Fibroblast of mammary gland (primary cell): ENCODE data around the gene CD300LD.

Source experiments
- DNase-seq: peaks from one replicate; pipeline ENCODE4 v3.0.0-alpha.2; 2010; ENCODE audit warnings: low read depth
- H3K4me3 ChIP-seq: 2 replicates; pipeline ENCODE4 v1.5.1; 2011; ENCODE audit warnings: low read depth, mild to moderate bottlenecking, low read length, moderate library complexity; ENCODE audit not compliant: control insufficient read depth
- TF ChIP-seq, protein P1 (sequence below): conservative IDR thresholded peaks from 2 replicates; pipeline ENCODE4 v1.5.1; 2011; ENCODE audit warnings: low read depth, low read length, inconsistent platforms; ENCODE audit not compliant: control insufficient read depth, insufficient read depth

Gene CD300LD

DNA sequence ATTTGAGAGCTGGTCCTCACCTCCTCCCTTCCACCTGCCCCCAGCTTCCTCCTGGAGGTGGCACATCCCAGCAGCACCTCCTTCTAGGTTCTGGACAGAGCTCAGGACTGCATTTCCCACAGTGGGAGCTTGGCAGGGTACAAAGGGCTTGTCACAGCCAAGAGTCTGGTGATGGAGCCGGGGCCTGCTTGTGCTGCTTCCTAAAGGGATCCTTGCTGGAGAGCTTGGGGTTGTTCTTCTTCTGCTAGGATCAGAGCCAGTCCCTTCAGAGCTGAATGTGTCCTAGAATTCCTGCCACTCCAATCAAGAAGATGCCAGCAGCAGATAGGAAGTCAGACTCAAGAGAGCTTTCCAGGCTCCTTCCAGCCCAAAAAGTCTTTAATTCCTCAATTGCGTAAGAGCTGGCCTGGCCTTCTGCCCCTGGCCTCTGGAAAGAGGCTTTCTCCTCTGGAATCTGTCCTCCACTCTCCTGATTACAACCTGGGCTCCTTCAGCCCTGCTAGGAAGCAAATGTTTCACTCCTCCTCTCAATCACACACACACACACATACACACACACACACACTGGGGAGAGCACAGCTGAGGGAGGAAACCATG is 27.1 kb upstream of the CD300LD start:
- DNase-seq: no peak
- TF ChIP-seq, protein P1, sequence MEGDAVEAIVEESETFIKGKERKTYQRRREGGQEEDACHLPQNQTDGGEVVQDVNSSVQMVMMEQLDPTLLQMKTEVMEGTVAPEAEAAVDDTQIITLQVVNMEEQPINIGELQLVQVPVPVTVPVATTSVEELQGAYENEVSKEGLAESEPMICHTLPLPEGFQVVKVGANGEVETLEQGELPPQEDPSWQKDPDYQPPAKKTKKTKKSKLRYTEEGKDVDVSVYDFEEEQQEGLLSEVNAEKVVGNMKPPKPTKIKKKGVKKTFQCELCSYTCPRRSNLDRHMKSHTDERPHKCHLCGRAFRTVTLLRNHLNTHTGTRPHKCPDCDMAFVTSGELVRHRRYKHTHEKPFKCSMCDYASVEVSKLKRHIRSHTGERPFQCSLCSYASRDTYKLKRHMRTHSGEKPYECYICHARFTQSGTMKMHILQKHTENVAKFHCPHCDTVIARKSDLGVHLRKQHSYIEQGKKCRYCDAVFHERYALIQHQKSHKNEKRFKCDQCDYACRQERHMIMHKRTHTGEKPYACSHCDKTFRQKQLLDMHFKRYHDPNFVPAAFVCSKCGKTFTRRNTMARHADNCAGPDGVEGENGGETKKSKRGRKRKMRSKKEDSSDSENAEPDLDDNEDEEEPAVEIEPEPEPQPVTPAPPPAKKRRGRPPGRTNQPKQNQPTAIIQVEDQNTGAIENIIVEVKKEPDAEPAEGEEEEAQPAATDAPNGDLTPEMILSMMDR: no peak
- H3K4me3 ChIP-seq: no peak overlapping the region

DNA sequence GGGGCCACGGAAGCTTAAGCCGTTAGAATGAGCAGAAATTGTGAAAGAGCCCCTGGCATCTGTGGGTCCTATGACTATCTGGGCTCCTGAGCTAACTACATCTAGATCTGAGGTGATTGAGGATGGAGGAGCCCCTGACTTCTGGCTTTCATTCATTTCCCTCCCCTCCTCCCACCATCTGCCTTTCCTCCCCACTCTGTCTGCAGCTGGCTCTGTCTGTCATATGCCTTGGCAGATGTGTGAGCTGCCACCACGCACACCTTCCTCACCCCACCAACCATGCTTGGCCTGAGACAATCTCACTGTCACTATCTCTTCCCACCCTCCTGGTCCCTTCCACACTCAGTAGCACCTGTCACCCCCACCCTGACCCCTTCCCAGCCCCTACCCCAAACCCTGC is 26.4 kb upstream of the CD300LD start:
- H3K4me3 ChIP-seq: no peak overlapping the region
- TF ChIP-seq, protein P1: no peak
- DNase-seq: no peak

DNA sequence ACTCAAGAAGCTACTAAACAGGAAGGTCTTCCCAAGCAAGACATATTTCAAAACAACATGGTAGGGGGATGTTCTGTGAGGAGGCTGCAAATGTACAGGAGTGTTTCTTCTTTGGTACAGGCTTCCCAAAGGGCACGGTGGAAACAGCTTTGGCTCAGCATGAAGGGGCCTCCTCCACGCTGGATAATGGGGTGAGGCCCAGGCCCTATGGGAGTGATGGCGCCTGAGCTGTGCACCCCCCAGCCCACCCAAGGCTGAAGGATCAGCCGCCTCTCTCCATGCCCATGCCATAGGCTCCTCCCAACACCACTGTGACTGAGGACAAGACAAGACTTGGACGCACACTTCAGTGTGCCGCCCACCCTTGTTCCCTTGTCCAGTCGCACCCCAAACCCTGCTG is 24.6 kb upstream of the CD300LD start:
- TF ChIP-seq, protein P1: no peak
- no peak overlapping the region for H3K4me3 ChIP-seq
- no peak for DNase-seq

DNA sequence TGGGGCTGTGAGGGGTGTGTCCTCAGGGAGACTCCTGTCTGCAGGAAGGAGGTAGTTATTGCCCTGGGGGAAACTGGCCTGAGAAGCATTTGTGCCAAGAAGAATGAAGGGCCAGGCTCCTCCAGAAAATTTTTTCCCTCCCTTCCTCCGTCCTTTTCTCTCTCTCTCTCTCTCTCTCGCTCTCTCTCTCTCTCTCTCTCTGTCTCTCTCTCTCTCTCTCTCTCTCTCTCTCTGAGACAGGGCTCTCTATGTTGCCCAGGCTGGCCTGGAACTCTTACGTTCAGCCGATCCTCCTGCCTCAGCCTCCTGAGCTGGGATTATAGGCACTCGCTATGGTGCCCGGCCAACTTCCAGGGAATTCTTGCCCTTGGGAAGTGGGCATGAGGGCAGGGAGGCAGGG is 20.0 kb upstream of the CD300LD start:
- TF ChIP-seq, protein P1: no peak
- DNase-seq: no peak
- no peak overlapping the region for H3K4me3 ChIP-seq

DNA sequence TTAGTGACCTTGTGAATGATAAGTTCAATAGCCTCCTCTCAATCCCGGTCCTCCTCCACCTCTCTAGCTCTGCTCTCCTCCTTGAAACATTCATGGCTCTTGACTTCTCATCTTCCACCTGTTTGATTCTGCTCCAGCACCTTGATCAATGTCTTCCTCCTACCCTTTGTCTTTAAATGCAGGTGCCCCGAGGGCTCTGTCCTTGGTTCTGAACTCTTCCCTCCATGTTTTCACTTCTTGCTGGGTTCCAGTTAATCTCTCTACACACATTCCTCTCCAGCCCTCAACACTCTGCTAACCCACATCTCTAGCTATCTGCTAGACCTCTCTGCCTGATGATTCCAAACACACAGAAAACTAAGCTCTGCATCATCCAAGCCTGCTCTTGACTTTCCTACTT is 18.0 kb upstream of the CD300LD start:
- no peak for DNase-seq
- TF ChIP-seq, protein P1: no peak
- no peak overlapping the region for H3K4me3 ChIP-seq

DNA sequence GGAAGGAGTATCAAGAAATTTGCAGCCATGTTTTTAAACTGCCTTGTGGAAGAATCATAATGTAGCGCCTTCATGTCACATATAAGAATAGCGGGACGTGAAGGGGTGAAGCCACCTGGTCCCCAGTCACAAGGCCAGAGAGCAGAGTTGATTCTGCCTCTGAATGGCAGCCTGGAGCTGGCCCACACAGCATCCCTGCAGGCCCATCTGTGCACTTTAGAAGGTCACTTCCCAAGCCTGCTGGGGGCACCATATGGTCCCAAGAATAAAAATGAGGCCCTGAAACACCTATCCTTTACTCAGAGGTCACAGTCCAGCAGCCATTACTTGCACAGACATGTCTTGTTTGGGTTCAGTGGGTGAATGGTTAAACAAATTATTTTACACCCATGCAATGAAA is 16.4 kb upstream of the CD300LD start:
- TF ChIP-seq, protein P1: no peak
- DNase-seq: no peak
- no peak overlapping the region for H3K4me3 ChIP-seq

DNA sequence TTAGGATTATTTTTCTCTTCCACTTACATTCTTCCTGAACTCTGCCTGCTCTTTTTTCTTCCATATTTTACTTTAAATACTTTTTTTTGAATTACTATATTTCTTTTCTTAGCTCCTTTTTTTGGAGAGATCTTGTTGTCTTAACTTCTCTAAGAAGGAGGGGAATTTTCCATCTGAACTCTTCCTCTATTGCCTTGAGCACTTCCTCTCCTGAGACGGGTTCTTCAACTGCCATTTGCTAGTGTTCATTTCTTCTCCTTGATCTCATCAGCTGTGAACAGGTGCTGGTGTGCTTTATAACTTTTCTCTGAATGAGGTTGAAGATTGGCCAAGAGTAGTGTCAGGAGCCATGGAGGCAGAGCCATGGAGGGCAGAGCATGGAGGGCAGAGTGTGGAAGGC is 15.1 kb upstream of the CD300LD start:
- TF ChIP-seq, protein P1: no peak
- no peak overlapping the region for H3K4me3 ChIP-seq
- DNase-seq: no peak
